Activated CD4-positive, alpha-beta T cell treated with anti-CD3 and anti-CD28 coated beads, Interleukin-2, Interleukin-4, amounts not matched to agents 100 ng/mL and 50 ng/mL, durations not matched to agents 16 hours and 8 hours (primary cell): ENCODE results near the gene CACNA1B.
"Not testable (repeated sequence)": the region's sequence is repeated elsewhere in the genome, so short reads cannot be mapped to it uniquely, and the experiment has no call there.

Experiments
- DNase-seq: peaks from one replicate; pipeline ENCODE4 v3.0.0-alpha.2; 2020; ENCODE audit warnings: low spot score

Gene CACNA1B

GRCh38 chr9:138099803-138100598, 222.4 kb downstream of the CACNA1B start:
- DNase-seq: no peak

GRCh38 chr9:138100711-138101350, 223.2 kb downstream of the CACNA1B start:
- no peak for DNase-seq

GRCh38 chr9:138101444-138102234, 224.1 kb downstream of the CACNA1B start:
- no peak for DNase-seq

- no peak for DNase-seq
Measured at GRCh38 chr9:138102246-138103051, 224.9 kb downstream of the CACNA1B start.

- DNase-seq: no peak
Measured at GRCh38 chr9:138103111-138103848, 225.7 kb downstream of the CACNA1B start.

GRCh38 chr9:138103849-138104206, 226.2 kb downstream of the CACNA1B start:
- DNase-seq: no peak

- DNase-seq: no peak
Measured at GRCh38 chr9:138104251-138105122, 226.9 kb downstream of the CACNA1B start.

- DNase-seq: no peak
Measured at GRCh38 chr9:138105123-138105415, 227.5 kb downstream of the CACNA1B start.

- no peak for DNase-seq
Measured at GRCh38 chr9:138105561-138106505, 228.3 kb downstream of the CACNA1B start.

- not testable (repeated sequence) for DNase-seq
Measured at GRCh38 chr9:138107039-138107438, 229.5 kb downstream of the CACNA1B start.

- DNase-seq: no peak
Measured at GRCh38 chr9:138111607-138112006, 234.0 kb downstream of the CACNA1B start.

GRCh38 chr9:138112090-138112748, 234.6 kb downstream of the CACNA1B start:
- no peak for DNase-seq

GRCh38 chr9:138112791-138113600, 235.4 kb downstream of the CACNA1B start:
- no peak for DNase-seq

- DNase-seq: not testable (repeated sequence)
Measured at GRCh38 chr9:138113701-138114325, 236.2 kb downstream of the CACNA1B start.

- no peak for DNase-seq
Measured at GRCh38 chr9:138114501-138115245, 237.1 kb downstream of the CACNA1B start.

GRCh38 chr9:138115506-138115905, 237.9 kb downstream of the CACNA1B start:
- no peak for DNase-seq

GRCh38 chr9:138116521-138116920, 238.9 kb downstream of the CACNA1B start:
- no peak for DNase-seq
